ENCODE results near the gene VASP.
A peak's percentile ranks its signal among the peaks of the same experiment; 100 is the strongest.

VASP gene

DNA sequence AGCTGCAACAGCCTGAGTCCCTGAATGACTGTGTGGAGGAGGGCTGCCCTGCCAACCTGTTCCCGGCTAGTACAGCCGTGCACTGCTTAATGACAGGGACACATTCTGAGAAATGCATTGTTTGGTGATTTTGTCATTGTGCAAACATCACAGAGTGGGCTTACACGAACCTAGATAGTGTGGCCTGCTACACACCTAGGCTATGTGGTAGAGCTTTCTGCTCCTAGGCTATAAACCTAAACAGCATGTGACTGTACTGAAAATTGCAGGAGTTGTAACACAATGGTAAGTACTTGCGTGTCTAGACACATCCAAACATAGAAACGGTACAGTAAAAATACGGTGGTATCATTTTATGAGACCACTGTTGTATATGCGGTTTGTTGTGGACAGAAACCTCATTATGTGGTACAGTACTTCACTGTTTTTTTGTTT lies 35.0 kb downstream of the VASP start:
- TF ChIP-seq, protein P1, sequence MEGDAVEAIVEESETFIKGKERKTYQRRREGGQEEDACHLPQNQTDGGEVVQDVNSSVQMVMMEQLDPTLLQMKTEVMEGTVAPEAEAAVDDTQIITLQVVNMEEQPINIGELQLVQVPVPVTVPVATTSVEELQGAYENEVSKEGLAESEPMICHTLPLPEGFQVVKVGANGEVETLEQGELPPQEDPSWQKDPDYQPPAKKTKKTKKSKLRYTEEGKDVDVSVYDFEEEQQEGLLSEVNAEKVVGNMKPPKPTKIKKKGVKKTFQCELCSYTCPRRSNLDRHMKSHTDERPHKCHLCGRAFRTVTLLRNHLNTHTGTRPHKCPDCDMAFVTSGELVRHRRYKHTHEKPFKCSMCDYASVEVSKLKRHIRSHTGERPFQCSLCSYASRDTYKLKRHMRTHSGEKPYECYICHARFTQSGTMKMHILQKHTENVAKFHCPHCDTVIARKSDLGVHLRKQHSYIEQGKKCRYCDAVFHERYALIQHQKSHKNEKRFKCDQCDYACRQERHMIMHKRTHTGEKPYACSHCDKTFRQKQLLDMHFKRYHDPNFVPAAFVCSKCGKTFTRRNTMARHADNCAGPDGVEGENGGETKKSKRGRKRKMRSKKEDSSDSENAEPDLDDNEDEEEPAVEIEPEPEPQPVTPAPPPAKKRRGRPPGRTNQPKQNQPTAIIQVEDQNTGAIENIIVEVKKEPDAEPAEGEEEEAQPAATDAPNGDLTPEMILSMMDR (IDR thresholded peaks at IDR 0.05; ENCODE audit: low read depth, low read length), result no peak
- H3K4me3 ChIP-seq (ENCODE audit: low read depth, low read length), result no peak overlapping the region

DNA sequence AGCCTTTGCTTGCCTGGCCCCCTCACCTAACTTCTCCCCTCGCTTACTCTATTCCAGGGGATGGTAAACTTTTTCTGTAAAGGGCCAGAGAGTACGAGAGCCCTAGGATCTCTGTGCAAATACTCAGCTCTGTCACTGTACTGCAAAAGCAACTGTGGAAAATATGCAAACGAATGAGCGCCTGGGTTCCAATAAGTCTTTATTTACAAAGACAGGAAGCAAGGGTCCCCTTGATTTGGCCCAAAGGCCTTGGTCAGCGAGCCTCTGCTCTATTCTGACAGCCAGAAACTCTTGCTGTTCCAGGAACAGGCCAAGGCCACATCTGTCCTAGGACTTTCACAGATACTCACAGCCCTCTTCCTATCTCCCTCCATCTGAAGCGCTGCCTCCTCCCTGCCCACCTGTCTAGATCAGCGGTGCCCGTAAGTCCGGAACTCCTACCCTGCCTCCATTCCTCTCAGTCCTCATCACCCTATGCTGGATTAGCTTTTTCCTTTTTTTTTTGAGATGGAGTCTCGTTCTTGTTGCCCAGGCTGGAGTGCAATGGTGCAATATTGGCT lies 40.0 kb downstream of the VASP start:
- no peak overlapping the region for H3K4me3 ChIP-seq (ENCODE audit: low read depth, low read length)
- TF ChIP-seq, protein P1 (IDR thresholded peaks at IDR 0.05; ENCODE audit: low read depth, low read length), result no peak

DNA sequence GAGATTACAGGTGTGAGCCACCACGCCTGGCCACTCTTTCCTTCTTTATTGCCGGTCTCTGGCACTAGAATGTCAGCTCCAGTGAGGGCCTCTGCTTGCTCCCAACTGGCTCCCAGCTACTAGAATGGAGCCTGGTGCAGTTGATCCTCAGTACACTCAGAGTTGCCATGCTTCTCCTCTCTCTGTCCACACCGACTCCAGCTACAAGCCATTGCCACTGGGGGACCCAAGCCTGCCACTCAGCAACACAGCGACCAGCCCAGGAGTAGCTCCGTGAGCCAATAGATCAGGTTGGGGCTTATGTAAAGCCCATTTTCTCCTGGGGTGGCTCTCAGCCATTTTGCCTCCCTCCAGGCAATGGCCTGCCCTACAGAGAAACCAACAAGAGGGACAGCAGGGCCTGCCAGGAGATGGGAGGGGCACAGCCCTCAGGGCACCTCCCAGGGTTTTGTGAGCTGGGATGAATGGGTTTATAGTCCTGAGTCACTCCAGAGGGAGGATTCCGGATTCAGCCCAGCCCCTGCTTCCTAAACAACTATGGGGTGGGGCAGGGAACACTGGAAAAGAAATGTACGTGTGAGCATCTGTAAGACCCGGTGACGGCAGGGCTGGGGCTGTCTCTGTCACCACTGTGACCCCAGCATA lies 40.8 kb downstream of the VASP start:
- TF ChIP-seq, protein P1 (IDR thresholded peaks at IDR 0.05; ENCODE audit: low read depth, low read length), result no peak
- no peak overlapping the region for H3K4me3 ChIP-seq (ENCODE audit: low read depth, low read length)

DNA sequence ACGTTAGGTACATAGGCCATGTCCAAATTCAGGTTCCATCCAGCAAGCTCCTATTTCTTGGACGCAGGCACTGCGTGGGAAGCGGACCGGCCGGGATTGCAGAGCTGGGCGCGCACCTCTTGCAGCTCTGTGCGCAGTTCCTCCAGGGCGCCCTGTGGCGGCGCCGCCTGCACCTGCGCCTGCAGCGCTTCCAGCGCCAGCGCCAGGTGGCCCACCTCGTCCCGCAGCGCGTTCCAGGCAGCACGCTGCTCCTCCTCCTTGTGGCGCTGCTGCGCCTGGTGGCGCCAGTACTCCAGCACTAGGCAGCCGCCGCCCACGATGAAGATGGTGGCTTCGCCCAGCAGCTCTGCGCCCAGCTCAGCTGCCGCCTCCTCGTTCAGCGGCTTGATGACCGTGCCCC lies 46.2 kb downstream of the VASP start:
- TF ChIP-seq, protein P1 (IDR thresholded peaks at IDR 0.05; ENCODE audit: low read depth, low read length), result no peak

DNA sequence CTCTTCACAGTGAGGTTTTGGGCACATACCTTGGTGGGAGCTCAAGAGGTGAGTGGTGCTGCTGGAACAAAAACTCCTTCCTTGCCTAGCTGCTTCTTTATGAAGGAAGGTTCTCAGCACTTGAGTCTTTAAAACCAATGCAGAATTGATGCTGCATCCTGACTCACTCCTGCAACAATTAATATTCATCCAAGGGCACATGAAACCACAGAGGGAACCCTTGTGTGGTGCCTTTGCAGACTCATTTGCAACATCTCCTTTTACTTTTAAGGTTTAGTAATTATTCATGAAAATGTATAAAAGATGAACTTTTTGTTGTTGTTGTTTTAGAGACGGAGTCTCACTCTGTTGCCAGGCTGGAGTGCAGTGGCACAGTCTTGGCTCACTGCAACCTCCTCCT lies 47.2 kb downstream of the VASP start:
- no peak overlapping the region for H3K4me3 ChIP-seq (ENCODE audit: low read depth, low read length)
- TF ChIP-seq, protein P1 (IDR thresholded peaks at IDR 0.05; ENCODE audit: low read depth, low read length), result no peak

More for the DNA sequence above, 46.2 kb downstream of the VASP start:
- H3K4me3 ChIP-seq (ENCODE audit: low read depth, low read length), result no peak overlapping the region

DNA sequence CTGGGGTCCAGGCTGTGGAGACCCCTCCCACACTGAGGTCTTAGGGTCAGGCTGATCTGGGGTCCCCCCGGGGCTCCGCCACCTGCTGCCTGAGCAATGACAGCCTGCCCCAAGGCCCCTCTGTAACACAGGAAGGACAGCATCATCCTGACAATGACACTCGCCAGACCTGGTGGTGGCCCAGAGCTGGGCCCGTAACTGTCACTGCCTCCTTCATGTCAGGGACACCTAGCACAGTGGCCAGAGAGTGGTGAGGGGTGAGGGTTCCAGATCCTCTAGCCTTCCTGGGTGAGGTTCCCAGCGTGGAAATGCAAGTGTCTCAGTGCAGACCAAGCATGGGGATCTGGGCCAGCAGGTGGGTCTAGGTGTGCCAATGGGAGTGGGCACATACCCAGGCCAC lies 49.6 kb downstream of the VASP start:
- H3K4me3 ChIP-seq (ENCODE audit: low read depth, low read length), result no peak overlapping the region
- TF ChIP-seq, protein P1 (IDR thresholded peaks at IDR 0.05; ENCODE audit: low read depth, low read length), result no peak

- TF ChIP-seq, protein P1 (IDR thresholded peaks at IDR 0.05; ENCODE audit: low read depth, low read length), result peak; percentile 53
- no peak overlapping the region for H3K4me3 ChIP-seq (ENCODE audit: low read depth, low read length)
Measured at GRCh38 chr19:45558399-45558878, 51.2 kb downstream of the VASP start.

Data from WI38 (cell line).